ENCODE measurements around the gene A1BG. TPM values are rescaled to one million over a fixed set of nuclear protein-coding genes. Genes with fewer than 3 reads are reported as not detected.

The A1BG gene
- total RNA-seq, 1 donor from 2014 or later = 48.9 TPM

DNA sequence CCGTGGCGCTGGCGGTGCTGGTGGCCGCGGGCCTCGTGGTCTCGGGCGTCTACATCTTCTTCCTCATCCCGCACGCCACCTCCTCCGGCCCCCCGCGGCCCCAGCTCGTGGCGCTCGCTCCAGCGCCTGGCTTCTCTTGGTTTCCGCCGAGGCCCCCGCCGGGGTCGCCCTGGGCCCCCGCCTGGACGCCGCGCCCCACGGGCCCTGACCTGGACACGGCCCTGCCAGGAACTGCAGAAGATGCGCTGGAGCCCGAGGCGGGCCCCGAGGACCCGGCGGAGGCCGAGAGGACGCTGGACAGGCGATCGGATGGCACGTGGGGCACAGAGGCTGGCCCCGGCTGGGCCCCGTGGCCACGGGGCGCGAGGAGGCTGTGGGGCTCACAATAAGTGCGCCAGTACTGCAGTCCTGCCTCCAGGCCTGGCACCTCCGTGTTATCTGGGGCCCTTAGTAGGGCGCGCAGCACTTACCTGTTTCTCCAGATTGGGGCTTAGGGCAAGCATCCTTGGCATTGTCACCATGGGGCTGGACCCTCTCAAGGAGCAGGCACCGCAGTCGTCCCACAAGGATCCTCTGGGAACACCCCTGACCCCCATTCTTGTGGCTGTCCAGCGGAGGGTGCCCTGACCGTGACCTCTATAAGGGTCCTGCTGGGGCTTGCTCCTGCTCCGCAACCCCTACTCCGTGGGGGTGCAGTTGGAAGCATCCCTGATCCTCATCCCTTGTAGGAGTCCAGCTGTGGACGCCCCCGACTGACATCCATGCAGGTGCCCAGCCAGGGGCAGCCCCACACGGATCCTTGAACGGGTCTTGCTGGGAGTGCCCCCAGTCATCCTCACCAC lies 43.6 kb upstream of the A1BG start:
- peak overlapping the region; percentile 10 to 31 for H3K4me3 ChIP-seq
- TF ChIP-seq, protein P1, sequence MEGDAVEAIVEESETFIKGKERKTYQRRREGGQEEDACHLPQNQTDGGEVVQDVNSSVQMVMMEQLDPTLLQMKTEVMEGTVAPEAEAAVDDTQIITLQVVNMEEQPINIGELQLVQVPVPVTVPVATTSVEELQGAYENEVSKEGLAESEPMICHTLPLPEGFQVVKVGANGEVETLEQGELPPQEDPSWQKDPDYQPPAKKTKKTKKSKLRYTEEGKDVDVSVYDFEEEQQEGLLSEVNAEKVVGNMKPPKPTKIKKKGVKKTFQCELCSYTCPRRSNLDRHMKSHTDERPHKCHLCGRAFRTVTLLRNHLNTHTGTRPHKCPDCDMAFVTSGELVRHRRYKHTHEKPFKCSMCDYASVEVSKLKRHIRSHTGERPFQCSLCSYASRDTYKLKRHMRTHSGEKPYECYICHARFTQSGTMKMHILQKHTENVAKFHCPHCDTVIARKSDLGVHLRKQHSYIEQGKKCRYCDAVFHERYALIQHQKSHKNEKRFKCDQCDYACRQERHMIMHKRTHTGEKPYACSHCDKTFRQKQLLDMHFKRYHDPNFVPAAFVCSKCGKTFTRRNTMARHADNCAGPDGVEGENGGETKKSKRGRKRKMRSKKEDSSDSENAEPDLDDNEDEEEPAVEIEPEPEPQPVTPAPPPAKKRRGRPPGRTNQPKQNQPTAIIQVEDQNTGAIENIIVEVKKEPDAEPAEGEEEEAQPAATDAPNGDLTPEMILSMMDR (IDR thresholded peaks at IDR 0.05) = no peak
- no peak for TF ChIP-seq POLR2AphosphoS5 (IDR thresholded peaks at IDR 0.05; ENCODE audit: insufficient read depth in 1 of 2, low read depth in 1 of 2)
- TF ChIP-seq POLR2A (IDR thresholded peaks at IDR 0.05) = no peak
- peaks cover 3 to 30% of the 10 kb centered on the region in 2 donors for H3K36me3 ChIP-seq
- no peak overlapping the region for H3K27ac ChIP-seq
- DNase-seq (ENCODE audit: extremely low spot score in 2 of 2) = no peak
- no peaks in the 10 kb centered on the region for H3K9me3 ChIP-seq
- peaks cover 30% of the 10 kb centered on the region for H3K4me1 ChIP-seq
- no peaks in the 10 kb centered on the region for H3K27me3 ChIP-seq
- intact Hi-C loops (cut with DNase I) = no loop called here

DNA sequence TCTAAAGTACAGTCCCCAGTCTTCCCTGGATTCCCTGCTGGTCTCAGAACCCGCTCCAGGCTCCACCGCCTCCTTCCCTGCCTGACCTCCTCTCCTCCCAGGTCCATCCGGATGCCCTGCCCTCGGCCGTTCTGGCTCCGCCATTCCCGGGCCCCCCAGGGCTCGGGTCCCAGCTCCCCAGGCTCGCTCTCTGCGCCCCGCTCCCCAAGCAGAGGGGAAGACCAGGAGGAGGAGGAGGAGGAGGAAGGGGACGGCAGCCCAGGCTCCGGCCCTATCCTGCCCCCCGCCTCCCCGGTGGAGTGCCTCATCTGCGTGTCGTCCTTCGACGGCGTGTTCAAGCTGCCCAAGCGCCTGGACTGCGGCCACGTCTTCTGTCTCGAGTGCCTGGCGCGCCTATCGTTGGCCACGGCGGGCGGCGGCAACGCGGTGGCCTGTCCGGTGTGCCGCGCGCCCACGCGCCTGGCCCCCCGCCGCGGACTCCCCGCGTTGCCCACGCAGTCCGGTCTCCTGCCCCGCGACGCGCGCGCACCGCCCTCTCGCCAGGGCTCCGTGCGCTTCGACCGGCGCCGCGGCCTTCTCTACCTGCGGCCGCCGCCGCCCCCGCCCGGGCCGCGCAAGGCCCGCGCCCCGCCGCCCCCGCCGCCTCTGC lies 42.8 kb upstream of the A1BG start:
- Histone ChIP-seq H3K4me1 (peaks cover 27% of the 10 kb centered on the region), H3K9me3 (no peaks in the 10 kb centered on the region), H3K27ac (peak overlapping the region; percentile 57), H3K36me3 (peaks cover 3 to 36% of the 10 kb centered on the region in 2 donors), H3K4me3 (peak overlapping the region; percentile 26 to 39), H3K27me3 (no peaks in the 10 kb centered on the region)
- no peak for TF ChIP-seq POLR2AphosphoS5 (IDR thresholded peaks at IDR 0.05; ENCODE audit: insufficient read depth in 1 of 2, low read depth in 1 of 2)
- TF ChIP-seq, protein P1 (IDR thresholded peaks at IDR 0.05) = no peak
- TF ChIP-seq POLR2A (IDR thresholded peaks at IDR 0.05) = no peak
- intact Hi-C loops (cut with DNase I) = no loop called here
- no peak for DNase-seq (ENCODE audit: extremely low spot score in 2 of 2)

DNA sequence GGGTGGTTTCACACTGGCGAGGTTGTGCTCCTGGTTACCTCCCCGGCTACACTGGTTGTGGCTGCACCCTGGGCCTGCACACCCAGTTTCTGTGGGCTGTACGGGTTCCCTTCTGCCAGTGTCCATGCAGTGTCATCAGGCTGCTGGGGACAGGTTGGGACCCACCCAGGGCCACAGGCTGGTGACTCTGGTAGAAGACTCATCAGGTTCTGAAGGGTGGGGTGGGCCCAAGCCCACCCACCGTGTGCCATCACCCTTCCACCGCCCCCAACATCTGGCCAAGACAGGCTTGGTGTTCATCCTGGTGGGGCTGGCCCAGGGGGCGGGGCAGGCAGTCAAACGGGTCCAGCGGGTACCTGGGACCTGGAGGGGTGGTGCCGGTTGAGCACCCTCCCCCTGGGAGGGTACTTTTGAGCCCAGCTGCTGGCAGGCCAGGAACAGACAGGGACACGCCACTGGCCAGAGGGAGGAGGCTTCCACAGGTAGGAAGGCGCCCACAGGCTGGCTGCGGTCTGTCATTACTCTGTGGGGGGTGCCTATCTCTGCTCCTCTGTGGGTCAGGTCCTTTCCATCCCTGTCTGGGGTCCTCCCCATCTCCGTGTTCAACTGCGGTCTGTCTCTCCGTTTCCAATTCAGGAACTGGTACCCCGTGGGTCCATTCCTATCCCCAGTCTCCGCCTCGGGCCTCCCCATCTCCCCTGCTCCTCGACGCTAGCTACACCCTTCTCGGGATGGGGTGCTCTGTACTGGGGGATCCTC lies 42.1 kb upstream of the A1BG start, which contains the start of gene RNF225:
Gene RNF225, plus strand, starts transcription at position 437 of the 759 bp plus-strand sequence. CDS start 434 bp downstream, outside the sequence.
- intact Hi-C loops (cut with DNase I) = no loop called here
- TF ChIP-seq POLR2A (IDR thresholded peaks at IDR 0.05) (no peak), POLR2AphosphoS5 (IDR thresholded peaks at IDR 0.05; ENCODE audit: insufficient read depth in 1 of 2, low read depth in 1 of 2) (peak in 1 of 2 donors; percentile 60)
- TF ChIP-seq, protein P1 (IDR thresholded peaks at IDR 0.05) = no peak
- H3K4me3 ChIP-seq = peak within 1 kb of the TSS; percentile 26 to 39
- H3K36me3 ChIP-seq = peaks cover 3 to 43% of the 10 kb centered on the region in 2 donors
- H3K4me1 ChIP-seq = peaks cover 28% of the 10 kb centered on the region
- DNase-seq (ENCODE audit: extremely low spot score in 2 of 2) = no peak
- peak within 1 kb of the TSS; percentile 57 for H3K27ac ChIP-seq
- no peaks in the 10 kb centered on the region for H3K27me3 ChIP-seq
- no peaks in the 10 kb centered on the region for H3K9me3 ChIP-seq

DNA sequence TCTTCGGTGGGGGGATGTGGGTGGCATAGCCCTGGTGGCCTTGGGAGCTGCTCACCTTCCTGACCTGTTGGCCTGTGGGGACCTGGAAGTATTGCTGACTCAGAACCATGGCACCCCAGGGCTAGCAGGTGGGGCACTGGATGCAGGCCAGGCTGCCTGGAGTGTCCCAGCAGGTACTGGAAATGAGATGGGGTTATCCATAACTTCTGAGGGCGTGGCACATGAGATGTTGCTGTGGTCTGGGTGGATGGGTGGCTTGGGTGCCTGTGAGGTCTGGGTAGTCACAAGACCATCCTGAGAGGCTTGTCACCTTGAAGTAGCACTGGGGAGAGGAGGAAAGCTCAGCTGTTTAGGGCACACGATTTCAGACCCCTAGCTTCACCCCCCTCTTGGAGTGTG lies 41.5 kb upstream of the A1BG start:
- intact Hi-C loops (cut with DNase I) = no loop called here
- peaks cover 27% of the 10 kb centered on the region for H3K4me1 ChIP-seq
- no peak for DNase-seq (ENCODE audit: extremely low spot score in 2 of 2)
- TF ChIP-seq, protein P1 (IDR thresholded peaks at IDR 0.05) = no peak
- TF ChIP-seq POLR2A (IDR thresholded peaks at IDR 0.05) = no peak
- peak overlapping the region; percentile 36 for H3K27ac ChIP-seq
- peaks cover 3 to 44% of the 10 kb centered on the region in 2 donors for H3K36me3 ChIP-seq
- no peaks in the 10 kb centered on the region for H3K27me3 ChIP-seq
- no peaks in the 10 kb centered on the region for H3K9me3 ChIP-seq
- no peak overlapping the region for H3K4me3 ChIP-seq
